T-helper 1 cell (primary cell): ENCODE data around the gene CACNA1D.
"Not testable (repeated sequence)": the region's sequence is repeated elsewhere in the genome, so short reads cannot be mapped to it uniquely, and the experiment has no call there.

Source experiments
- DNase-seq, 5 donors: peaks; one replicate each; pipeline ENCODE4 v3.0.0-alpha.2; 2012 to 2020

Gene CACNA1D

DNA sequence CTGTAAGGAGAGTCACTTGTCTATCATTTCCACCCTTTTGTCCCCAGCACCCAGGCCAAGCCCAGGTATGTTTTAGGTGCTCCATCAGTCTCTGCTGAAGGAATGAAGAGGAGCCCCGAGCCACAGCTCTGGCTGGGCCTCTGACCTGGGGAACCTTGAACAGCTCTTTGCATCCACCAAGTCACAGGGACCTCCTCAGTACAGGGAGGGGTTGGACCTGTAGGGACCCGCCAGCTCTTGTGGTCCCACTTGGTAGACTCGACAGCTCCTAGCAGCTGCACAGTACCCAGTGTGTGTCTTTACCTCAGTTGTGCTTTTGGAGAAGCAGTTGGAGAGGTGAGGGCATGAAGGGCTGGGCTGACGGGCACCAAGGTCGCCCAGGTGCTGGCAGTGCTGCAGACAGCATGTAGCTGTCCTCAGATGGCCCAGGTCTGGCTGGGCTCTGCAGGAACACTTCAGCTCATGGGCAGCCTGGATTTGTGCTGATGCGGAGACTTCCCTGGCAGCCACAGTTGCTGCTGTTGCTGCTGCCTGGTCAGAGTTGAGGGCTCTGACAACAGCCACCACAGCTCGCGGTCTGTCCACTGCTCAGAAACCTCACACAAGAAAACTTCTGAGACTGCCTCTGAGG is 123.6 kb downstream of the CACNA1D start:
- DNase-seq = no peak

DNA sequence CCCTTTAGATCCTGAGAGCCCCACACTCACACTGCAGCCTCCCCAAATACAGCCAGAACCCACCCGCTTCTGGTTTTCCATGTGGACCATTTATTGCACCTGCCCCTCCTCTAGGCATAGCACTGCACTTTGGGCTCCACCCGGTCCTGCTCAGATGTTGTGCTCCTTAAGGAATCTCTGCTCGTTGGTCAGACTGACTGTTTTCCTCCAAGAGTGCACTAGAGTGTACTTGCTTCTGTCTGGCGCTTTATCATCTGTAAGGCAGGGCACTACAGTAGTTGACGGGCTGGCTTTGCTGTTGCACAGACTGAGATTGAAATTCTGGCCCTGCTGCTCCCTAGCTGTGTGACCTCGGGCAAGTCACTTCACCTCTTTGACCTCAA is 124.1 kb downstream of the CACNA1D start:
- DNase-seq = no peak

DNA sequence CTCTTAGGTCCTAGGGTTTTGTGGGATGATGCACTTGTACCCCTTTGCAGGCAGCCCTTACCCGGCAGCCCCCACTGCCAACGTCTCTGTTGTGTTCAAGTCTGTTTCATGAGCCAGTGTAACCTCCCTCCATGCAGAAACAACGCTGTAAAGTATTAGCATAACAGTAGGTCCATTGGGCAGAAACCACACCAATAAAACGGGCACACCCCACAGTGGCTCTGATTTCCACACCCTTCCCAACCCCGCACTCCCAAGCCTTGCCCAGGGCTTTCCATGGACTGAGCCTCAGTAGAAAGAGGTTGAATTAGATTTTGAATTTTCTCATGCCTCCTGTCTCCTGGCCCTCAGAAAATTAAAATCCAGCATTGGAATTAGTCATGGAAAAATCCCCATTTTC is 124.5 kb downstream of the CACNA1D start:
- DNase-seq = no peak

DNA sequence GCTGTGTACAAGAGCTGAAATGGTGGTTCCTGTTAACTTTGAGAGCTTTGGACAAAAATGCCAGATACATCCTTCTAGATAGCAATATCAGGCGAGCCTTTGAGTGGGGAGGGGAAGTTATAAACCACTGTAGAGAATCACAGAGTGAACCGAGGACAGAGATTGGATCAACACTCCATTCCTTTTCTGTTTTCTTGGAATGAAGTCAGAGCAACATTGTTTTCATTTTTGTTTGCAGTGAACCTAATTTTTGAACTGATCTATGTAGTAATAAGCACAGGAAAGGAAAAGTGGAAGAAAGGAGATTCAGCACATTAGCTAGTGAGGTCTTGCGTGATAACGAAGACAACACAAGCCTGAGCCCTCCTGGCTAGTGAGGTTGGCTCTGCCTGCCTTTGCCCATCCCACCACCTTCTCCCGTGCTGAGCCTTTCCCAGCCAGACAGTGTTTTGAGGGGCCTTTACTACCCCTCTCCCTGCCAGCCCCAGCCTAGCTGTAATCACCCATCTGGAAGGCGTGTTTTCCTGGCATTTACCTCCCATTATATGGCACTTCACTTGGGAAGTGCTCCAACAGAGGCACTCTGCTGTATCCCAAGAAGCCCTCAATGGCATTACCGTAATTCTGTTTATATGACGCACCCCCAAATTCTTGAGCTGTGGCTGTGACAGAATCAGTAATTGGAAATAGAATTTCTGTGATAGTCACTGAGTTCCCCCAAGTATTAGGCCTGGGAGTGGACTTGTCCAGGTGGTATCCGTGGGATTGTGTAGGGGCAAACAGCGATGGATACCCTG is 129.8 kb downstream of the CACNA1D start:
- no peak for DNase-seq

DNA sequence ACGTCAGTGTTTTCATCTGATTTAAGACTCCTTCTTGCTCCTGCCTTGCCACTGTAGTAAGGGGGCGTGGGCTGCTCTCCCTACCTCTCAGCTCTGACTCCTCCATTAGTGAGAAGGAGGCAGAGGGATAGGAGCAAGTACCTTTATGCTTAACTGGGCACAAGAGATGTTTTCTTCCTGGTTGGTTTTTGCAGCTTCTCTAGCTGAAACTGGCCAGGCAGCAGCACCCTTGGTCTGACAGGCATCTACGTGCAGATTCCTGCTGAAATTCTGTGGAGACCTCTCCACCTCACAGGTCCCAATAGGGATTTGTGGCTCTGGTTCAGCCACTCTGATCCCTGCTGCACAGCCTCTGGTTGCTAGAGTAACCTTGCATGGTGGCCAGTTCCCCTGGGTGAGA is 132.5 kb downstream of the CACNA1D start:
- DNase-seq = no peak

DNA sequence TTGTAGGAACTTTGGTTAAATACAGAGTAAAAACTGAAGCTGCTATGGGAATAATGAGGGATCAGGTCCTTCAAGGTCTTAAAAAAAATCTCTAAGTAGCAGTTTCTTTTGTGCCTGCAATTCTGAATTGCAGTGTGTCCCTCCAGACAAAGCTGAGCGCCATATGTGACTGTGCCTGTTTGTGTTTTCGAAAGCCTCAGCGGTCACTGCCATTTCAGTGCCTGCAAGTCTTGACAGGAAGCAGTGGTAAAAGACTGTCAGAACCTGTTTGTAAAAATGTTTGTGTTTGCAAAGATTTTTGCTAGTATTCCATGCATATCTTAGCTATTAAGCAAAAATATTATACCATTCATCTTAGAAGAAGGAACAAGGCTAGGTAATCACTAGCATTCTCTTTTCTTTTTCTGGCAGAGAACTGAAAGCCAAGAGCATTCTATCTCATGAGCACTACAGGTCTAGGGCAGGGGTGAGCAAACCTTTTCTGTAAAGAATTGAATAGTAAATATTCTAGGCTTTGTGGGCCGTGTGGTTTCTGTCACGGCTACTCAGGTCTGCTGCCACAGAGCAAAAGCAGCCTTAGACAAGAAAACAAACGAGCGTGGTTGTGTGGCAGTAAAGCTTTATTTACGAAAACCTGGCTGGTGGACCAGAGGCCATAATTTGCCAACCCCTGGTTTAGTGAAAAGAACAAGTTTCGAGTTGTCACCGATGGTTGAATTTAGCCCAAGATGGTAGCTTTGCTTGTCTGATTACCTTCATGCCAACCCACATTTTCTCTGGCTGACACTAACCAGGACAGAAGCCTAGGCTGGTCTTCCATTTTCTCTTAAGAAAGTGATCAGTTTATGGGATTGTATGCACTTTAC is 134.4 kb downstream of the CACNA1D start:
- no peak for DNase-seq

DNA sequence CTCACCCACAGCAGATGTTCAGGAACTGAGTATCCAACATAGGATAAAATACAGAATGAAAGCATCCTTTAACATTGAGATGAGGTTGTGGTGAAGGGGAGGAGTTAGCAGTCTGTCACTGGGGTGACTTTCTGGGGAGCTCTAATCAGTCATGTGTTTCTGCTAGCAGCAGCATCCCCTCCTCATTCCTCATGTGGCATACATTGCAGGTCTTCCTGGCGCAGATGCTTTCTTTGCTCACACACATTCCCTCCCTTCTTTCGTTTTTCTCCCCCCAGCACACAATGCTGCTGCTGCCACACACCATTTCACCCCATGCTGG is 135.0 kb downstream of the CACNA1D start:
- no peak for DNase-seq

DNA sequence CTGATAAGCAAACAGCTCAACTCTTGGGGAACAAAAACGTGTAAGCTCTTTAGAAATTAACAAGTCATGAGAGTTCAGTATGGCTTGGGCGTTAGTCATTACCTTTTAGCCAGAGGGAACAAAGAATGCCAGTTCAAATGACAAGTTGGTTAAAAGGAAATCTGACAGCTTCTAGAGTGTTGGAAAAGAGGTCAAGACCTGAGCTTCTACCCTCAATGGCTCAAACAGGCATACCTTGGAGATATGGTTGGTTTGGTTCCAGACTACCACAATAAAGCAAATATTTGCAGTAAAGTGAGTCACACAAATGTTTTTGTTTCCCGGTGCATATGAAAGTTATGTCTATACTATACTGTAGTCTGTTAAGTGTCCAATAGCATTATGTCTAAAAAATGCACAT is 136.1 kb downstream of the CACNA1D start:
- DNase-seq = no peak

DNA sequence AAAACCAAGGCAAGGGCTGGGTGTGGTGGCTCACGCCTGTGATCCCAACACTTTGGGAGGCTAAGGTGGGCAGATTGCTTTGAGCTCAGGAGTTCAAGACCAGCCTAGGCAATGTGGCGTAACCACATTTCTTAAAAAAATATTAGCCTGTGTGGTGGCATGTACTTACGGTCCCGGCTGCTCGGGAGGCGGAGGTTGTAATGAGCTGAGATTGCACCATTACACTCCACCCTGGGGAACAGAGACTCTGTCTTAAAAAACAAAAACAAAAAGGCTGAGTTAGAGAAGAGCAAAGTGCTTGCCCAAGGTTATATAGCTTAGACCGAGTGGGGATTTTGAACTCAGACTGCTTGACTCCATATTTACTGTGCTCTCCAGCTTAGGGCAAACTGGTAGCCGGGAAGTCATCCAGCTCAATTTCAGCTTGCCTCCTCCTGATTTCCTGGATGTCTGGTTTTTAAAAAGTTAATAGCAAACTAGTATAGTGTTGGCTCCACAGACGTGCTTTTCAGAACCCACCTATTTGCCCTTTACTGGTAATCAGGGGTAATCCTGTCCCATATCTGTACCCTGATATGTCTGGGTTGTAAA is 138.9 kb downstream of the CACNA1D start:
- no peak for DNase-seq

DNA sequence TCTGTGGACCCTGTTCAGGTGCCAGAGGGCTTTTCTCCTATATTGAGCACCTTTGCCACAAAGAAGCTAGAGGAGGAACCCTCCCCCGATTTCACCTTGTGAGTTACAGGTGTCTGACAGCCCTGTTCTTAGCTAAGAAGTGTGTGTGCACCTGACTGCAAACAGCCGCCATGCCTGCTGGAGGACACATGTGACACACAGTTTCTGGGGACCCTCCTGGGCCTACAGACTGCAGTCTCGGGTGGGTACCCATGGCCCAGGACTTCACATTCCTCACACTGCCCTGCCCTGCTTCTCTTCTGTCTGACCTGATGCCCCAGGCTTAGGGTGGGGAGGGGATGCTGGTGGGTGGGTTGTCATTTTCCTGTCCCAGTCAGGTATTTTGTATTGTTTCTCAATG is 140.6 kb downstream of the CACNA1D start:
- no peak for DNase-seq

DNA sequence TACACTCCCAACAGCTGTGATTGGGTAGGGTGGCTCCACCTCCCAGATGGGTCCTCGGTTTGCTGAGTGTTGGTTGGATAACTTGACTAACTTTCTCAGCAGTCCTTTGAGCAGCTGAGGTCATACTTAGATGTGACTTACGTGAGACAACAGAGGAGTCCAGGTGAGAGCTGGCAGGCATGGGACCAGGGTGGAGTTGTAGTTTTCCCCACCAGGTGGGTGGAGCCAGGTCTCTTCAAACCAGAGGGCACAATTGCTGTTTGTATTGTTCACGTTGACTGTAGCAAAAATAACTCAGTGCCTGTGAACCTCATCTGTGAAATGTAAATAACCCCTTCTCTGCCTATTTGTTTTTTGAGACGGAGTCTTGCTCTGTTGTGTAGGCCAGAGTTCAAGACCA is 144.4 kb downstream of the CACNA1D start:
- not testable (repeated sequence) for DNase-seq

DNA sequence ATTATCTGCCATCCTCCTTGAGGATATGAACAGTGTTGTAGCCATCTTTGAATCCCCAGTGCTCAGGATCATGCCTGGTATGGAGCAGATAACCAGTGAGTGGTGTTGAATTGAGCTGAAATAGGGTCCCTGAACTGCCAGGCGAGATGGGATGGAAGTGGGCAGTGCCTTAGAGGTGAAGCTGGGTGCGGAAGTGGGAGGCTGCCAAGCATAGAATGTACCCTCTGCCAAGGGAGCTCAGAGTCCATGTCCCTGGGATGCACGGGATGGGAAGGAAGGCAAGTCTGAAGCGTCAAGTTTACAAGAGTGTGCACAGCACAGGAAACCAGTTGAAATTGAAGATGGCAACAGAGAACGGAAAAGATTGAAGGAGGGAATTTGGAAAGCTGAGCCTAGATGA is 147.0 kb downstream of the CACNA1D start:
- DNase-seq = no peak

DNA sequence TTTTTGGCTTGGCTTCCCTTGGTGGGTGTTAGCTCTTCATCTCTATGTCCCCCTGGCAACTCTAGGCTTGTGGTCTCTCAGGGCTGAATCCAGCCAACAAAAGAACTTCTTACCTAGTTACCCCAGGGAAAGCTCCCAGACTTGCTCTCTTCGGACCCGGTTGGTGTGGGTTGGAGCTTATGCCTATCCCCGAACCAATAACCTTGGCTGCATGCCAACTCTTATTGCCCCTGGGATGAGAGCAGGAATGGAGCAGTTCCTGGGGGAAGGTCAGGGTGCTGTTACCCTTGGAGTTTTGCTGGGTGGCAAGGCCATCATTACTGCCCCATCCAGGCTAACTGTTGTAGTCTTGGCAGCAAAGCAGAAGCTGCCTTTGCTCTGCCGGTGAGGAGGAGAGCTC is 147.8 kb downstream of the CACNA1D start:
- no peak for DNase-seq

DNA sequence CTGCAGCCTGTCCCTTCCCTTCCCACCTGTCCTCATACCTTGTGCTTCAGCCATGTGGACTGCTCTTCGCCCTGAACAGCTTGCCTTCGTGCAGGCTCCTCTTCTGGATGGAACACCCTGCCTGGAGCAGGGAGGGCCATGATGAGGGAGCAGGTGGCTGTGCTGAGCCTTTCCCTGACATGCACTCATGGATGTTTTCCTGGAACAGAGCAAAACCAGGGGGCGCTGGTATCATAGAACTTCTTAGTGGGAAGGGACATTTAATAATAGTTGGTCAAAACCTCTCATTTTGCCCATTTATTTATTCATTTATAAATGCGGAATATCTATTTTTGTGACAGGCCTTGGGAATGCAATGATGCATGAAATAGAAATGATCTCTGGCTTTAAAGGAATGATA is 149.3 kb downstream of the CACNA1D start:
- DNase-seq = no peak

DNA sequence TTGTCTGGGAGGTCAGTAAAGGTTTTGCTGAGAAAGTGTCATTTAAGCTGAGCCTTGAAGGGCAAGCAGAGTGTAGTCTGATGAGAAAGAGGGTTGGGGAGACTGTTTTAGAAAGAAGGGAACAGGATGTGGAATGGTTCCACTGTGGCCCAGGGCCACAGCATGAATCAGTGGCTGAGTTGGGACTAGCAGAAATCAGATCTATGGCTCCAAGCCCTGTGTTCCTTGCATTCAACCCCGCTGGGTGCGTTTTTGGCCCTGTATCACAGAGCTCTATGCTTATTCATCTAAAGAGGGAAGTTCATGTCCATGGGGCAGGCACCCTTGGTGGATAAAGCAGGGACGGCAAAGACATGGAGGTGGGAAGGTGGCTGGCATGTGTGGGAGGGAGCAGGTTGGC is 151.3 kb downstream of the CACNA1D start:
- no peak for DNase-seq

DNA sequence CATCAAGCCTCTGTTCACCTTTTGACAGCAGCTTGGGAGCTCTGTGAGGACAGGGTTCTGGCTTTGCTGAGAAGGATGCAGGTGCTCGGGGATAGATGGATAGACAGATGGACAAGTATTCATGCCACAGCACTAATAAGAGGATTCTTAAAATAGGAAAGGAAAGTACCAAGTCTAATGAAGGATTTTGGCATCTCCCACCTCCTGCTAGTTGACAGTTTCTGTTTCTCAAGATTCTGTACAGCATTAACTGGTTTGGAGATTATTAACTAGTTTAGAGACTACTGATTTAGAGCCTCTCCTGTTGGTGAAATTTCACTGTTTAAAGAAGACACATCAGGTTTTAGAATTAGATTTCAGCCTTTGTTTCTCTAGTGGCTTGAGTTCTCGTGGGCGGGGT is 152.3 kb downstream of the CACNA1D start:
- DNase-seq = no peak

DNA sequence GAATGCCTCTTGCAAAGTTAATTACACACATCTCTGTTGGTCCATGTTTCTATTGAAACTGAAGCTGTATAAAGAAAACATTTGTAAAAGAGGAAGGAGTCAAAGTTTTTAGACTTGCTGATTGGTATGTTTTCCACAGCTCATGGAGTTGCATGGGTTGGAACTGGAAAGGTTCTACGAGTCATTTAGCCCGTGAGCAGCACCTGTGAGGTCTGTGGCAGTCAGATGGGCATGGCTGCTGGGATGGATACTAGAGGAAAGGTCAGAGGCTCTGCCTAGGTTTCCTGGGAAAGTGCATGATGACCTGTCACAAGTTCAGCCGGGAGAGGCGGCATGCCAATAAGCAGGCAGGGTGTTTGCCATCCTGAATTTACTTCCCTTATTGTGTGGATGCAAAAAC is 155.4 kb downstream of the CACNA1D start:
- no peak for DNase-seq

DNA sequence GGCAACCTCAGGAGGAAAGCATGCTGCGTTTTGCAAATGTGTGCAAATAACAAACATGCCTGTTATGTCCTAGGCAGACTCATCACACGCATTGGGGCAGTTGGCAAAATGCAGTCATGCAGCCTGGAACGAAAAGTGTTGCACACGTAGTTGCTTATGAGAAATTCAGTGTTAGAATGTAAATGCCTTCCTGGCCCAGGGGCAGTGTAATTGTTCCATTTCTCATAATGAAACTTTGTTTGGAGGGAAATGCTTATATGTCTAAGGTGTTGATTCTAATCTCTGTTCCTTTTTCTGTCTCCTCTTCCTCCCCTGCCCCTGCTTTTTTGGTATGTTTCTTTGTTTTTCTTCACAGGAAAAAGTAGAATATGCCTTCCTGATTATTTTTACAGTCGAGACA is 156.0 kb downstream of the CACNA1D start:
- DNase-seq = peak in 1 of 5 donors; percentile 75

DNA sequence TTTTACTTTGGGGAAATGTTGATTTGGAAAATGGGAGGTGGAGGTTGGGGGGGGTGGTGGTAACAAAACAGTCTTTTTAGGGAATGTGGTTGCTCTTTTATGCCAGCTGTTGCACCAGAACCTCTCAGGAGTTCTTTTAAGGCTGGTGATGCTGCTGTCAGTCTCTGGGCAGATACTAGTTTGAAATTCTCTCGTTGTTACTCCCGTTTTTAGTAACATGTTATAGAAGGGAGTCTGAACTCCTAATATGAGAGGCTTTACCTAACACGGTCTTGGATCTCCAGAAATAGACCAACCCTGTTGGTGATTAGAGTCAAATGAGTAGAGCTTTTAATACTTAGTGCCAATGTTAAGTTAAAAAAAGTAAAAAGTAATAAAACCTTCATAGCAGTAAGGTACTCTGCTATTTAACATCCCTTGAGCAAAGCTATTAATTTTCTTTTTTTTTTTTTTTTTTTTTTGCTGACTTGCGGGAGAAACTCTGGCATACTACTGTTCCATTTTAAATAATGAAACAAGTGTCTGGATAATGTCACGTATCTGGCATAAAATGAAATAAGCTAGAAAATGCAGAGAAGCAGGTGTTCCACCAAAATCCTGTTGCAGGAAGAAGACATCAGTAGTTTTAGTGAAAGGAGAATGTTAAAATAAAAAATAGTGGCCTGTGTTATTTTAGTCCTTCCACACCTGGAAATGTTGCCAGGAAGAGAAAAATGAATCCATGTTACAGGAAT is 156.7 kb downstream of the CACNA1D start:
- DNase-seq = peak in 1 of 5 donors; percentile 21

DNA sequence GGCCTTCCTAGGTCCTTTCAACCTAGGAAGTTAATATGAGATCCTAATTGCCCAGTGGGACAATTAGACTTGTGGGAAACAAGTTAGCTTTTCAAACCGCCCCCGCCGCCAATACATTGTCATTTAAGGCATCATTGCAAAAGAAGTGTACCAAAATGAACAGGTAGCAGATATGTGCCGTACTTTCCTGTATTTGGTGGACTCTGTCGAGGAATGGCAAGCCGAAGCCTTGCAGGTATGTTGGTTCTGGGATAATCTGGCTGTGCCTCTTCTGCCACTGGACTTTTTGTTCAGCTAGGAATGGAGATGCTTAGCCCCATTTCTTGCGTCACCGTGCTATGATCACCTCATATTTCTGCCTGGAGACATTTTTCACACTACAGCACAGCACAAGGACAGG is 157.5 kb downstream of the CACNA1D start:
- DNase-seq = no peak

DNA sequence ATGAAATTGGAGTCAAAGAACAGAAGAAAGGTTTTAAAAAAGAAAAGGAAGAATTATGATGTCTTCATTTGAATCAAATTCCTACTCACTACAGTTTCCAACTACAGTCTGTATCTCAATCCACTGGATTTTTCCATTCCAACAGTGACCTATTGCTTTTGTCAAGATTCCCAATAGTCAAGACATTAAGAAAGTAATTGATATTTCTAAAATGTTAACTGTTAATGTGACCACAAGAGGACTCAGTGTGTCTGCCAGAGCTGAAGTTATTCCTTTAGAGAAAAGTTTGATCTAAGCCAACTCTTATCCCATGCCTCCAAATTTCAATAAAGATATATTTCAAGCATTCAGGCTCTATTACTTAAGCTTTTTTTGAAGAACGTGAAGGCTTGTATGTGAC is 163.2 kb downstream of the CACNA1D start:
- no peak for DNase-seq

DNA sequence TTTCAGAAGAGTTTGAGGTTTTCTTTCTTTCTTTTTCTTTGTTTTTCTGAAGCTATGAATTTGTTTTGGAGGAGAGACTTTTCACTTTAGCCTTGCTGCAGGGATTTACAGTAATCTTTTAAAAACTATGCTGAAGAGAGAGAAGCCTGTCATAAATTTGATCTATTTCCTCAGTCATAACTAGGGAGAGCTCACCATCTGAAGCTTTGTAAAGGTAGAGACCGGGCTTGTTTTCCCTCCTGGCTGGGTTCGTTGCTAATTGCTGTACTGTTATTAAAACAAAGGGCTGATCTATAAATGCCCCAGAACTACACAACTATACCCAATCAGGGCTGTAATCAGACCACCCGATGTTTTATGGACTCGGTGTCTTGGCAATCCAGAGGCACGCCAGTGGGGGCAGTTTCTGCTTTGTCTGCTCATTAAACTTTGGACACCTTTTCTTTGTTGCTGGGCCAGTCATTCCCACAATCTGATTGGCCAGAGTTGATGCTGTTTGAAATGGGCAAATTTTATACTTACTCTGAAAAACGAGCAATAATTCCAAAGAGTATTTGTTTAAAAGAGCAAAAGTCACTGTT is 164.3 kb downstream of the CACNA1D start:
- no peak for DNase-seq
